Urinary bladder (tissue), 4 donors: ENCODE results near the gene SORD. TPM values are rescaled to one million over a fixed set of nuclear protein-coding genes. Genes with fewer than 3 reads are reported as not detected.
"Not testable (repeated sequence)": the region's sequence is repeated elsewhere in the genome, so short reads cannot be mapped to it uniquely, and the experiment has no call there.

Source experiments
- DNase-seq: peaks from one replicate; pipeline ENCODE4 v3.0.0-alpha.2; 2015; ENCODE audit errors: extremely low spot score
- H3K27ac ChIP-seq: one replicate; pipeline ENCODE4 v1.5.1; 2013; ENCODE audit warnings: low read depth, mild to moderate bottlenecking, moderate library complexity
- H3K36me3 ChIP-seq: one replicate; pipeline ENCODE4 v1.6.1; 2013; ENCODE audit warnings: mild to moderate bottlenecking, moderate library complexity; ENCODE audit not compliant: insufficient read depth
- H3K4me1 ChIP-seq: one replicate; pipeline ENCODE4 v1.6.1; 2013; ENCODE audit warnings: mild to moderate bottlenecking, moderate library complexity; ENCODE audit not compliant: insufficient read depth
- H3K4me3 ChIP-seq: one replicate; pipeline ENCODE4 v1.5.1; 2013; ENCODE audit warnings: low read depth, low read length
- WGBS: extraction: QIAGEN DNeasy Blood & Tissue Kit; methylation state at CpG from one replicate; pipeline ENCODE4 v1.1.7; 2013; 5-methylcytosine and 5-hydroxymethylcytosine counted together
- polyA plus RNA-seq: library from polyadenylated mRNA; stranded (reverse); fragments of 200-250 nt; gene quantifications from one replicate; pipeline ENCODE4 v1.2.3, GENCODE V29; 2013
- total RNA-seq: library from RNA; depleted of rRNA; stranded (reverse); fragments of >200 nt; gene quantifications from one replicate; pipeline ENCODE4 v1.2.3, GENCODE V29; 2014
- donor health status: healthy with polysubstance abuse.
- donor health status: healthy.

SORD gene
- total and polyA plus RNA-seq, 2 donors, result 6.8 to 11.6 TPM

DNA sequence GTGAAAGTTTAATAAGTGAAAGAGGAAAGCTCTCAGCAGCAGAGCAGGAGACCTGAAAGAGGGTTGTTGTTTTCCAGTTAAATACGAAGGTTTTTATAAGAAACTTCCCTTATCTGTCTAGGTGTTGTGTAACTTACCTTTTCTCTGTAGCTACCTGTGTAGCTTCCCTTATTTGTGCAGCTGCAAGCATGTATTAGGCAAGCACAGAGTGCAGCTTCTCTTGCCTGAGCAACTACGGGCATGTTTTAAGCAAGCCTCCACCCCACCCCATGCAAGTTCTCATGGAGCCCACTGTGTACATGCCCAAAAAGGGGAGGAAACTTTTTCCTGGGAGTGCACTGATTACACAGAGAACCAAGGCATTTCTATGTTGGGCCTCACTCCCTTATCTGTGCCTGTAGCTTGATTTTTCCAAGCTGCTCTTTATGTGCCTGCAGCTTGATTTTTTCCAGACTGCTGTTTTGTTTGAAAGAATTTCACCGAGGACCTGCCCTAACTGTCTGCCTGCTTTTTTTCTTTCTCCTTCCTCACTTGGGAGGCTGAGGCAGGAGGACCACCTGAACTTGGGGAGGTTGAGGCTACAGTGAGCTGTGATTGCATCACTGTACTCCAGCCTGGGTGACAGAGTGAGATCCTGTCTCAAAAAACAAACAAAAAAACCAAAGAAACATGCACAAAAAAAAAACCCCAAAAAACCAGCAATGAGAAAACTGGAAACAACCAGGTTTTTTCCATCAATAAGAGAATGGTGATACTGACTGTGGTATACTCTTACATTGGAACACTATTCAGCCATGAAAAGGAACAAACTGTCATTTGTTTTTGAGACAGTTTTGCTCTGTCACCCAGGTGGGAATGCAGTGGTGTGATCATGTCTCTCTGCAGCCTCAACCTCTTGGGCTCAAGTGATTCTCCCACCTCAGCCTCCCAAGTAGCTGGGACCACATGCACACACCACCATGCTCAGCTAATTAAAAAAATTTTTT, 36.0 kb downstream of the SORD start:
- H3K4me1 ChIP-seq, H3K4me3 ChIP-seq, DNase-seq, H3K27ac ChIP-seq, H3K36me3 ChIP-seq: not testable (repeated sequence)
- WGBS, result 80% methylated on average over 3 of the region's 3 CpGs

DNA sequence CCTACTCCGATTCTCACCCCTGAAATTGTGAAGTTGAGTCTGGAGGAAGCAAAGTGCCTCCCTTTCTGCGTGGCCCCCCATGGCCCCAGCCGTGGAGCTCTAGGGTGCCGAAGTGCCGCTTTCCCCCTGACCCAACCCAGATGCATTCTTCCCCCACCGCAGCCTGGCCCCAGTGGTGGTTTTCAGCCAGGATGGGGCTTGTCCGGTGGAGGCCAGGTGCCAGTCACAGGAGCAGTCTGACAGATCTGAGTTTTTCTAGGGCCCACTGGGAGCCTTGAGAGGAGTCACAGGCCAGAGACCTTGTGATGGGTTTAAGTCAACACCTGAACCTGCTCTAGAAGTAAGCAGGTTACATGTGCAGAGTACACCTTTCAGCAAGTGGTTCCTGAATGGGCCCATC, 39.3 kb downstream of the SORD start:
- not testable (repeated sequence) for H3K4me3 ChIP-seq, H3K36me3 ChIP-seq, H3K27ac ChIP-seq, DNase-seq, H3K4me1 ChIP-seq
- 99% methylated on average over 7 of the region's 7 CpGs for WGBS

DNA sequence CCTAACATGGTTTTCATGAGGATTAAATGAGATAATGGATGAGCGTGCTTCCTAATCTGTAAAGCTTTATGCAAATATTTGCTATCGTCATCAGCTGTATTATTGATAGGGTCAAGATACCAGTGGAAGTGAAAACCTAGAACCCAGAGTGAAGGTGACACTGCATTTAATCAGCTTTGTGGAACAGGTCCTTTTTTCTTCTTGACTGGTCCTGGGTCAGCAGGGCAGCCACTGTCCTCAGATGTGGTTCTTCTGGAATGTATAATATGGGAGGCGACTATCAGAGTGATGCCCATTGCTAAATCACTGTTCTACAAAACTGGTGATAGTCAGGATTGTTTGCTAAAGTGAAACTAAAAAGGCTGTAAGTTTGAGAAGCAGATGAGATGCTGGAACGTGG, 41.4 kb downstream of the SORD start:
- Histone ChIP-seq H3K4me1 (no peaks in the 10 kb centered on the region), H3K27ac (no peak overlapping the region), H3K4me3 (no peak overlapping the region), H3K36me3 (no peaks in the 10 kb centered on the region)
- WGBS, result 67% methylated on average over 4 of the region's 4 CpGs
- no peak for DNase-seq

DNA sequence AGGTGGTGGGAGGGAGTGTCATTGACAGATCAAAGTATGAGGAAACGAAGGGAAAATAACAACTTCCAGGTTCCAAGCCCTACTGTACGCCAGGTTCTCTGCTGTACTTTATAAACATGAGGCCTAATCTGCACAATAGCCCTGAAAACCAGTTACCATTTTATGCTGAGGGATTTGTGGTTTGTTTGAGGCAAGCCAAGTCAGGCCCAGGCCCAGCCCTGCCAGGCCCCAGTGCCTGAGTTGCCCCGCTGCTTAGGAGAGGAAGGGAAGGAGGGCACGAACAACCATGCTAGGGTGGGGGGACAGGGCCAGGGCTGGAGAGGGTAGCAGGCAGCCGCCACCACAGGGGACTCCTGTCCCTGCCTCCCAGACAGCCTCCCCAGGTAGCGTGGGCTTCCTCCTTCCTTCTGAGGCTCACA, 47.0 kb downstream of the SORD start:
- H3K36me3 ChIP-seq, H3K4me3 ChIP-seq, H3K4me1 ChIP-seq, DNase-seq: not testable (repeated sequence)
- H3K27ac ChIP-seq, result peak overlapping the region; percentile 38
- WGBS, result 87% methylated on average over 5 of the region's 6 CpGs

DNA sequence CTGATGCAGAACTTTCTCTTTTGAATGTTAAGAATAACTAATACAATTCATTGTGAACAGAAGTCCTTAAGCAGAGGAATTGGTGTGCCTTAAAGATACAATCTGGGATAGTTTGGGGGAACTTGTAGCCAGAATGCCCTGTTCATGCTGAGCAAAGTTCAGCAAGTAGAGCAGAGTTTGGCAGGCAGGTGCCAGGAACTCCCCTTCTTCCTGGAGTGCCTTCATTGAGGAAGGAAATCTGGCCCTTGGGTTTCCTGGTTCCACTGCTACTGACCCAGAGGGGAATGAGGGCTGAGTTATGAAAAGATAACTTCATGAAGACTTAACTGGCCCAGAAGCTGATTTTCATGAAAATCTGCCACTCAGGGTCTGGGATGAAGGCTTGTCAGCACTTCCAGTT, 50.6 kb downstream of the SORD start:
- DNase-seq, H3K4me1 ChIP-seq, H3K36me3 ChIP-seq, H3K27ac ChIP-seq, H3K4me3 ChIP-seq: not testable (repeated sequence)

DNA sequence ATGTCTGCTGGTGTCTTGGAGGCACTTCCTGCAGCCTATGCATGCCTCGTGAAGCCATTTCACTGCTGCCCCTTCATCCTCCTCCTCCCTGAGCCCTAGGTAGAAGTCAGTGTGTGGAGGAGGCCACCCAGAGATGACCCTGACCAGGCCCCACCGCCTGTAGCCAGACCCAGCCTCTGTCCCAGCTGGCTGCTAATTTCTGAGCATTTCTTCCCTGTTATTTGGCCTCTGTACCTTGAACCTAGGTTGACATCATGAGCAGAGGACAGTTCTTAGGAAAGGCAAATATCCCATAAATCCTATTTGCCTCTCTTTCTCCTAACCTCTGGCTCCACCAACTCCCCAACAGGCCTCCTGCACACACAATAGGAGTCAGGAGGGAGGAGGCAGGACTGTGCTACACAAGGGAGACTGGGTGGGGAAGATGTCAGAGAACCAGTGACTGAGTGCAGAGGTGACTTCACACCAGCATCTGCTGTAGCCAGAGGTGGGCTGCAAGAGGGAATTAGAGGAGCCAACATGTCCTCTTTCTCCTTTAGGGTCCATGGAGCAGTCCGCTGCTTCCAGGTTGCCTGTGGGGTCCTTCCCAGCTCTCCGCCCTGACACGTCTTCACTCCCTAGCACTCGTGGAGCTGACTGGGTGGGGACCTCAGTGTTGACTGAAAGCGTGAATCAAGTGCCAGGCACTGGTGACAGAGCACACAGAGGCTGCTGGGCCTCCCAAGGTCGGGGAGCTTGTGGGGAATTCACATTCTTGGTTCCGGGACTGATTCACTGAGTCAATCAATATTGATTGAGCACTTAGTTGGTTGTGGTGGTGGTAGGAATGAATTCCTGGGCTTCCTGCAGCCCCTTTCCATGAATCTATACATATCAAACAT, 52.7 kb downstream of the SORD start:
- H3K27ac ChIP-seq, H3K4me3 ChIP-seq, DNase-seq, H3K4me1 ChIP-seq, H3K36me3 ChIP-seq: not testable (repeated sequence)
- 100% methylated on average over 1 of the region's 9 CpGs for WGBS

DNA sequence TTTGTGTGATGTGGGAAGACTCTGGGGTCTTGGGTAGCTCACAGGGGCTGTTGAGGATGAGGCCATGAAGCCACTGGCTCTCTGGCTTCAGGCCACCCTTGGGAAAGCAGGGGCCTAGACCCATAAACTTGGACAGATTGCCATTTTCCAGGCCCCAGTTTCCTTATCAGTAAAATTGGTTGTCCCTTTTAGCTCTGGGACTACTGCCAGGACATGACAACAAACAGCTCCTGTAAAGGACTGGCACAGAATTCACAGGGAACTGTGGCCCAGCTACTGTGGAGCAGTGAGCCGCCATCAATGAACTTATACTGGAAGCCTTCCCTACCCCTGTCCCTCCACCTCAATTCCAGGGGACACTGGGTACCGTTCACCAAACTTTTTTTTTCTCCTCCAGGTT, 54.4 kb downstream of the SORD start:
- not testable (repeated sequence) for H3K4me3 ChIP-seq
- WGBS, result 65% methylated on average over 2 of the region's 2 CpGs

DNA sequence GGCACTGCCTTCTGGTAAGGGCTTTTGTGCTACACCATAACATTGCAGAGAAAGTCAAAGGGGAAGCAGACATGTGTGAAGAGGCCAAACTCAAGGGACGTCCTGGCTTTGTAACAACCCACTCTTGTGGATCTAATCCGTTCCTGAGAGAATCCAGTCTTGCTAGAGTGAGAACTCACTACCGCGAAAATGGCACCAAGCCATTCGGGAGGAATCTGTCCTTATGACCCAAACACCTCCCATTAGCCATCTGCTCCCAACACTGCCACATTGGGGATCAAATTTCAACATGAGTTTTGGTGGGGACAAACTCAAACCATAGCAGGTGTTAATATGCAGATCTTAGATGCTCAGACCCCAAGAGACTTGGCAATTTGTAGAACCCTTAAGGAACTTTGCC, 56.2 kb downstream of the SORD start:
- not testable (repeated sequence) for H3K27ac ChIP-seq, H3K36me3 ChIP-seq, DNase-seq, H3K4me3 ChIP-seq, H3K4me1 ChIP-seq
- WGBS, result 74% methylated on average over 5 of the region's 5 CpGs

More for the DNA sequence above, 54.4 kb downstream of the SORD start:
- H3K4me1 ChIP-seq, H3K27ac ChIP-seq, DNase-seq, H3K36me3 ChIP-seq: not testable (repeated sequence)

DNA sequence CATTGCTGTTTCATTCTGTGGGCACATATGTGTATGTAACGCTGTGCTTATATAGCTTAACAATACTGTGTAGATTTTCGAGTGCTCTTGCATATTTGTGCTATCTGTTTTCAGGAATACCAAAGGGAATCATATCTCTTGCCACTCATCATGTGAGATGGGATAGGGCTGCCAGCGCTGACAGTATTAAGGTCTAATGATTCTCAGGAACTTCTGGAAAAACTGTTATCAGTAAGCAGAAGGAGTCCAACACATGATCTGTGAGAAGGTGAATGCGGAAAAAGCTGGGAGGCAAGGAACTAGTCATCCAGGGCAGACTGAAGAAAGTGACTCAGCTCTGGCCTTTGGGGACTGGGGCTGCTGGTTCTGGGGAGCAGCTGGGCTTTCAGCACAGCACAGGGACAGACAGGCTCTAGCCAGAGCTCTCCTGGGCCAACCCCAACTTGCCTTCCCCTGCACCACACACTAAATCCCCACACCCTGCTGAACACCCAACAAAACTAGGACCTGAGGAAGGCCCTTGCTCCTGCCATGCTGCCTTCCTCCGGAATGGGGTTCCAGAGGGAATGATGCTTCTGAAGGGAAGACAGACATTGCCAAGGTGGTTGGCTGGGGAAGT, 56.7 kb downstream of the SORD start:
- WGBS, result 66% methylated on average over 5 of the region's 5 CpGs
- not testable (repeated sequence) for DNase-seq

DNA sequence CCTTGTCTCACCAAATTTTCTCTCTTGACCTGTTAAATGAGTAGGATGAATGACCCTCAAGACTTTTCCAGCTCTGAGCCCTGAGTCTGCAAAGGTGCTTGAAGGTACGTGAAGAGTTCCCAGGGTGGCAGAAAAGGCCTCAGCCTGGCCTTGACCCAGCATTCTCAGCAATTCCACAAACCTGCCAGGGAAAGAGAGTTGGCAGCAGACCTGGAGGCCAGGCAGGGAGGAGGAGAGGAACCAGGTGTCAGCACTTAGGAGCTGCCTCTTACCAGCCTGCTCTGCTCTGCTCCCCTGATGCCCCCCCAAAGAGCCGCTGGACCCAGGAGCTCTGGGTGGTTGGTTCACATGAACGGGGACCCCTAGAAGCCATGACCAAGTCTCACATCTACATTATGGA, 57.6 kb downstream of the SORD start:
- not testable (repeated sequence) for H3K4me3 ChIP-seq, H3K4me1 ChIP-seq, DNase-seq, H3K27ac ChIP-seq, H3K36me3 ChIP-seq
- 94% methylated on average over 2 of the region's 3 CpGs for WGBS

More for the DNA sequence above, 56.7 kb downstream of the SORD start:
- not testable (repeated sequence) for H3K4me1 ChIP-seq, H3K27ac ChIP-seq, H3K4me3 ChIP-seq, H3K36me3 ChIP-seq

DNA sequence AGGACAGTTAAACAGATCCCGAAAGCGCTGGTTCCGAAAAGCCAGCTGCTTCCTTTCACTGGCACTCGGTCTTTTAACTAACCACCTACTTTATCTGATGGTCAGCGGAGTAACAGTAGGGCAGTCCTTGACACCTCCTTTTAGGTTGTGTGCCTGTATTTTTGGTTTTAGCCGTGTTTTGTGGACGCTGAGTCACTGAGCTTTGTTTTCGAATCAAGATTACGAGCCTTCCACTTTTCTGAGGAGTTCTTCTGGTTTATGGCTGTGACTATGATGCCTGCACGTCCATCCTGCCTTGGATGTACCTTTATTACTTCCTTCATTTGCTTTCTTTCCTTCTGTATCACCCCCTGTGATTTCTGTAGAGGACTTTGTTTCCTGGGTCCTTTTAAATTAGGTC, 59.4 kb downstream of the SORD start:
- not testable (repeated sequence) for H3K4me1 ChIP-seq, DNase-seq, H3K4me3 ChIP-seq, H3K36me3 ChIP-seq, H3K27ac ChIP-seq
- WGBS, result 49% methylated on average over 10 of the region's 10 CpGs

DNA sequence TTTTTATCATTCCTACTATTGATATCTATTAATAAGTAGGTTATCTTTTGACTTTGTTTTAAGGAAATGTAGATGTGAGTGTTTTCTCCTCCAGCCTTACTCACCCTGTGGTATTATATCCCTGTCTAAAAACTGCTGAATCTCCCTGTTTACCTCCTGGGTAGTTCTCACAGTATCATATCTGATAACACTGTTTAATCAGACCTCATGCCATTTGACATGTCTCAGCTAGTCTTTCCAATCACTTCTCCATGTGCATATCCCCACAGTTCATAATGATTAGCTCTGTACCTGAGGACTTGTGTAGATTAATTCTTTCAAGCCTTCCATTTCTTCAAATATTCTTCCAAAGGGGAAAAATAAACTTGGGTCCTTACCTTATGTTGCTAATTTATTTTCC, 60.2 kb downstream of the SORD start:
- Histone ChIP-seq H3K36me3 (no peaks in the 10 kb centered on the region), H3K4me3 (no peak overlapping the region), H3K4me1 (no peaks in the 10 kb centered on the region), H3K27ac (no peak overlapping the region)
- no peak for DNase-seq

DNA sequence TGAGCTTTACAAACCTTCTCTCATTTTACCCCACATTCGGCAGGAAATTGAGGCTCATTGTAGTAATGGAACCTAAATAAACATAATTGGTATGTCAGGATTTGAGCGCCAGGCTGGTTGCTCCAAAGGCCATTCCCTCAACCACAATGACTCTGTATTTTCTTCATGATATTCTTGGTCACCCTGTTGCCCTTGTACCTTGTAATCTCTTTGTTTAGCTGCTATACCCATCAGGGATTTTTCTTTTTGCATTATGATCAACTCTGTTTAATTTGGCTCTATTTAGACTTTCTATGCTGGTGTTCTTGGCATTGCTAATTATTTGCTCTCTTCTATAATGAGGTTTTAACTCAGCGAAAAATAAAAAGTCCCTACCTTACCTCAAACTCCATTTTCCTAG, 61.2 kb downstream of the SORD start:
- no peaks in the 10 kb centered on the region for H3K36me3 ChIP-seq
- H3K4me3 ChIP-seq, result no peak overlapping the region
- H3K4me1 ChIP-seq, result no peaks in the 10 kb centered on the region
- WGBS, result 68% methylated on average over 3 of the region's 3 CpGs
- no peak overlapping the region for H3K27ac ChIP-seq
- DNase-seq, result no peak
